Glutamatergic neuron (in vitro differentiated cells): ENCODE data around the gene NOL7. TPM values are rescaled to one million over a fixed set of nuclear protein-coding genes. Genes with fewer than 3 reads are reported as not detected.

Experiments
- DNase-seq: peaks from one replicate; pipeline ENCODE4 v3.0.0; 2022
- H3K27ac Mint-ChIP-seq: one replicate; pipeline ENCODE4 v1.8.0; 2020; ENCODE audit warnings: mild to moderate bottlenecking, mixed read lengths, inconsistent platforms; ENCODE audit not compliant: unreplicated experiment
- H3K27me3 Mint-ChIP-seq: one replicate; pipeline ENCODE4 v1.8.0; 2020; ENCODE audit warnings: mild to moderate bottlenecking, moderate library complexity, mixed read lengths, inconsistent platforms; ENCODE audit not compliant: unreplicated experiment
- H3K36me3 Mint-ChIP-seq: one replicate; pipeline ENCODE4 v1.8.0; 2020; ENCODE audit warnings: mild to moderate bottlenecking, mixed read lengths, inconsistent platforms; ENCODE audit not compliant: unreplicated experiment
- H3K4me1 Mint-ChIP-seq: one replicate; pipeline ENCODE4 v1.8.0; 2020; ENCODE audit warnings: mild to moderate bottlenecking, low read depth, mixed read lengths, inconsistent platforms; ENCODE audit not compliant: unreplicated experiment
- H3K4me3 Mint-ChIP-seq: one replicate; pipeline ENCODE4 v1.8.0; 2020; ENCODE audit warnings: mild to moderate bottlenecking, mixed read lengths, inconsistent platforms; ENCODE audit not compliant: unreplicated experiment
- H3K9me3 Mint-ChIP-seq: one replicate; pipeline ENCODE4 v1.8.0; 2020; ENCODE audit warnings: mild to moderate bottlenecking, moderate library complexity, mixed read lengths, inconsistent platforms; ENCODE audit not compliant: unreplicated experiment
- CTCF ChIP-seq: fragments of 200-600 bp; sonication (generic); IDR thresholded peaks from one replicate; pipeline ENCODE4 v1.5.0; 2021; ENCODE audit not compliant: partially characterized antibody, unreplicated experiment
- total RNA-seq: library from RNA; stranded (reverse); fragmentation: NEBNext Ultra II Directional; extraction: Animal tissue kit (Norgen Biotek cat#: 25700); gene quantifications from one replicate; pipeline ENCODE4 v1.2.1, GENCODE V29; 2021; ENCODE audit not compliant: unreplicated experiment

The NOL7 gene
- total RNA-seq, 1 donor from 2014 or later, result 28.0 TPM

DNA sequence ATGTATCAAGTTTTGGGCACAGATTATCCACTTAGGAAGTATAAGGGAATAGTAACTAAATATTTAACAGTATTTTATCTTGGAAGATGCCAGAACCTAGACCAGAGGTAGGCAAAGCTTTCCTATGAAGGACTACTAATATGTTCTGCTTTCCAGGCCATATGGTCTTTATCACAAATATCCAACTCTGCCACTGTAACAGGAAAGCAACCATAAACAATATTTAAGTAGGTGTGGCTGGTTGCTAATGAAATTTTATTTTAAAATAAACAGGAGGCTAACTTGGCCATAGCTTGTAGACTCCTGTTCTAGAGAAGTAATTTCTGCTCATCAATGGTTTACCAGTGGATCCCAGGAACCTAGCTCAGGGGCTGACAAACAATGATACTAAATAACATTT lies 39.4 kb downstream of the NOL7 start:
- H3K27ac Mint-ChIP-seq, result no peak overlapping the region
- DNase-seq, result no peak
- no peaks in the 10 kb centered on the region for H3K27me3 Mint-ChIP-seq
- H3K4me3 Mint-ChIP-seq, result no peak overlapping the region
- peaks cover 3% of the 10 kb centered on the region for H3K9me3 Mint-ChIP-seq
- peaks cover 19% of the 10 kb centered on the region for H3K4me1 Mint-ChIP-seq
- no peaks in the 10 kb centered on the region for H3K36me3 Mint-ChIP-seq
- no peak for TF ChIP-seq CTCF

DNA sequence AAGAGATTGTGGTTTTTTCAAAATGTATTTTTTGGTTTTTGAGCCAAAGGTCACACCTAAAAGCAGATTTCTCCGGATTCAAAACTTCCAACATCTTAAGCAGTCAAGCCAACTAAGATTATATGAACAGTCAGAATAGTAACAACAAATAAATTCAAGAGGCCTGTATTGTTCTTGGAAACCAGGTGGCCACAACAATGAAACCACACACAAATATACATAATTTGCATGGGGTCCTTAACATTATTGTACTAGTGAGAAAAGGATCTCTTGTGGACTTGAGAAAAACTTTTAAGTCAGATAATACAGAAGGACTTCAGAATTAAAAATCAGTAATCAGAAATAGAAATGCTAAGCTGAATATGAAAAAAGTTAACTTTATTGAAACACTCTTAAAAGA lies 40.6 kb downstream of the NOL7 start:
- Mint-ChIP-seq H3K9me3 (no peaks in the 10 kb centered on the region), H3K36me3 (no peaks in the 10 kb centered on the region), H3K4me1 (peaks cover 13% of the 10 kb centered on the region), H3K4me3 (no peak overlapping the region), H3K27ac (no peak overlapping the region), H3K27me3 (no peaks in the 10 kb centered on the region)
- no peak for DNase-seq
- no peak for TF ChIP-seq CTCF

- no peaks in the 10 kb centered on the region for H3K27me3 Mint-ChIP-seq
- H3K36me3 Mint-ChIP-seq, result no peaks in the 10 kb centered on the region
- H3K27ac Mint-ChIP-seq, result no peak overlapping the region
- no peak for TF ChIP-seq CTCF
- H3K4me3 Mint-ChIP-seq, result no peak overlapping the region
- H3K4me1 Mint-ChIP-seq, result peaks cover 11% of the 10 kb centered on the region
- no peaks in the 10 kb centered on the region for H3K9me3 Mint-ChIP-seq
- no peak for DNase-seq
These were observed 45.1 kb downstream of the NOL7 start for GRCh38 chr6:13660273-13660672.

- TF ChIP-seq CTCF, result no peak
These were observed 45.8 kb downstream of the NOL7 start for GRCh38 chr6:13660893-13661292.

DNA sequence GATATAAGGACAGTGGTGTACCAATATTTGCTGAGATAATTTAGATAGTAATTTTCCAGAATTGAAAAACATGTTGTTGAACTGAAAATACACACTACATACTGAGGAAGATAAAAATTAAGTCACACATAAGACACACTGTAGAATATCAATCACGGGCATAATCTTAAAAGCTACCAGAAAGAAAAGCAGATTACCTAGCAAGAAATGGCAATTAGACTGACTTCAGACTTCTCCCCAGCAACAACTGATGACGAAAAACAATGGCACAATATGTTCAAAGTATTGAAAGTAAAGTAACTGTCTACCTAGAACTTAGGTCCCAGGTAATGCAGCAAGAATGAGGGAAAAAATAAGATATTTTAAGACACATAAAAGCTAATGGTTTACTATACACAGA lies 46.5 kb downstream of the NOL7 start:
- DNase-seq, result no peak
- H3K4me1 Mint-ChIP-seq, result peaks cover 16% of the 10 kb centered on the region
- no peak overlapping the region for H3K4me3 Mint-ChIP-seq
- no peaks in the 10 kb centered on the region for H3K36me3 Mint-ChIP-seq
- TF ChIP-seq CTCF, result no peak
- H3K27me3 Mint-ChIP-seq, result no peaks in the 10 kb centered on the region
- no peaks in the 10 kb centered on the region for H3K9me3 Mint-ChIP-seq
- H3K27ac Mint-ChIP-seq, result no peak overlapping the region

More at GRCh38 chr6:13660893-13661292, 45.8 kb downstream of the NOL7 start:
- H3K36me3 Mint-ChIP-seq, result no peaks in the 10 kb centered on the region
- H3K9me3 Mint-ChIP-seq, result no peaks in the 10 kb centered on the region
- H3K4me1 Mint-ChIP-seq, result peaks cover 15% of the 10 kb centered on the region
- H3K4me3 Mint-ChIP-seq, result no peak overlapping the region
- no peak for DNase-seq
- no peaks in the 10 kb centered on the region for H3K27me3 Mint-ChIP-seq
- H3K27ac Mint-ChIP-seq, result no peak overlapping the region
